AG09319 (cell line): Measurements from ENCODE around the gene S1PR3.

ENCODE experiments used
- DNase-seq: peaks from one replicate; pipeline ENCODE4 v3.0.0-alpha.2; 2010; ENCODE audit warnings: low read depth; ENCODE audit errors: extremely low read depth
- CTCF ChIP-seq: IDR thresholded peaks from 2 replicates; pipeline ENCODE4 v1.5.1; 2011; ENCODE audit warnings: low read depth, mild to moderate bottlenecking, inconsistent platforms, low read length, moderate library complexity

S1PR3 gene

GRCh38 chr9:88993327-88993726 is 2.1 kb downstream of the S1PR3 start:
- TF ChIP-seq CTCF, result no peak

DNA sequence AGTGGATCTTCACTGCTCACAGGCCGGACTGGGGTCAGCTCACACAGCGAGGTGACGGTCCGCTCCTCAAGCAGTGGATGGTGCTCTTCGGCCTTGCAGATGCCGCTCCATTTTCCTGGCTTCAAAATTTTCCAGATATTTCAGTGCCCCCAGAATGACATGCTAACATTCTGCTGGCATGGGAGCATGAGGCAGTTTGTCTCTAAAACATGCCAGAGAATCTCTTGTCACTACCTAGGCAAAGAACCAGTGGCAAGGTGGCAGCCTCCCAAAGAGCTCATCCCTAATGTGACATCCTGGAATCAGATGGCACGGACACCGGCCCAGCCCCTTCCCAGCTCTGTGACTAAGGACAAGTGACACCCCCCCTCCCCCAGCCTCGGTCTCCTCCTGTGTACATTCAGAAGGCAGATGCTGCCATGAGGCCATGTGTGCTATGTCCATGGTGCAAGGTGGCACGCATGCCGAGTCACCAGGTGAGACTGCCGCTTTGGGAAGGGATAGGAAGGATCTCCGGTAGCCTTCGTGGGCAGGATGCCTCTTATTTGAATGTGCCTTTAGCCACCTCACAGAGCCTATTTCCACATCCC is 2.7 kb downstream of the S1PR3 start:
- no peak for TF ChIP-seq CTCF
- DNase-seq, result no peak

More at GRCh38 chr9:88993327-88993726, 2.1 kb downstream of the S1PR3 start:
- DNase-seq, result no peak

DNA sequence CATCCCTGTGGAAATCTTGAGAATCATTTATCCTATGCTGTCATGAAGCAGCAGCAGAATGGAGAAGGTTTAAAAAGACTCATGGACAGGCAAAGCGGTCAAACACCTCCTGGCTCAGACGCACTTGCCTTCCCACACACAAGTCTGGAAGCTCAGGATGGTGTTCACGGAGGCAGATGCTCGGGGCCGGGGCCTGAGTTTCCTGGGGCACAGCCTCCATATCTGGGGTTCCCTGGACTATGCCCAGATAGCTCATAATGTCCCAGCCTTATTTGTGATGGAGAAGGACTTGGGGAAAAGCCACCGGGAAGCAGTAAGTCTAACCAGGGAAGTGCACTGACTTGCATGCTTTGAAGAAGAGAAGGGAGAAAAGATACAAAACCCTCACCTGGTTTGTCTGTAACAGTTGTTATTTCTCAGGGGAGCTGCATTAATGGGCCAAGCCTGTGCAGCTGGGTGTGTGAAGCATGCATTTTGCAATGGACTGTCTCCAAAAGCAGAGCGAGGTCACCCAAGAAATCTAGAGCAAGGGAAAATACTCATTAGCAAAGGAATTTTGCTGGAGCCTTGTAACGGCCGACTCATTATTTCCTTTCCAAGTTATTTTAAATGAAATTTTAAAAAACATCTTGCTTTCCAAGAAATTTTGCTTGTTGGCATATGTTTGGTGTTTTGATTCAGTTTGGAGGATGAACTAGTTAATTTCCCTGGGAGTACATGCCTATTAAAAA is 3.4 kb downstream of the S1PR3 start:
- TF ChIP-seq CTCF, result no peak
- no peak for DNase-seq

GRCh38 chr9:88995200-88995577 is 3.9 kb downstream of the S1PR3 start:
- no peak for TF ChIP-seq CTCF

DNA sequence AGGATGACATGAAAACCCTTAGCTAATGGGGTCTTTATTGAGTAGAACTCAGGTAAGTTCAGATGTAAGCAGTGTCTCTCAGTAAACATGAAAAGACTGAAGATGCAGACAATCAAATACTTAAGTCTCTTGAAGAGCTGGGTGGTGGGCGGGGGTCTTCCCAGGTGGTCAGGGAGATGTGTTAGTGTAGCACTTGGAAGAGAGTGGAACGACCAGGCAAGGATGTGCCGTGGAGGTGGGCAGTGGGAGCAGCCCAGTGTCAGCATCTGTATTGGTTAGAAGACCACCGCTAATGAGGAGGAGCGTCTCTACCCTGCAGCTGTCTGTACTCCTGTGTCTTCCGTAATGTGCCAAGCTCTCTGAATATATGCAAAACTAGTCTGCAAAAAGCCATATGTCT is 4.4 kb downstream of the S1PR3 start:
- TF ChIP-seq CTCF, result no peak
- DNase-seq, result no peak

More at GRCh38 chr9:88995200-88995577, 3.9 kb downstream of the S1PR3 start:
- DNase-seq, result no peak

GRCh38 chr9:88996046-88996920 is 5.0 kb downstream of the S1PR3 start:
- no peak for DNase-seq
- no peak for TF ChIP-seq CTCF

DNA sequence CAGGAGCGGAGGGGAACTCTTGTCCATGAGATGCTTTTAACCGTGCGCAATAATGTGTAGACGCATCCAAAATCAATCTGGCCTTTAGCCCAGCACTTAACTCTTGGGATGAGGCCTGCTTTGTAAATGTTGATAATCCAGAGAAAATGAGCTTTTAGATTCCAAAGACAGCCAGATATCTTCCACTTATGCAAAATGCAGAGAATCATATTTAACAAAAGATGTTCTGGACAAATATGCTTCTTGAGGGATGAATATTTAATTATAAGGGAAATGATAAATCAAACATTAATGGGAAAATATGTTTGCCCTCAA is 5.6 kb downstream of the S1PR3 start:
- DNase-seq, result no peak
- no peak for TF ChIP-seq CTCF
